ENCODE results near the gene CAB39.

The CAB39 gene

GRCh38 chr2:230864605-230865306, 152.1 kb downstream of the CAB39 start, which contains the start of gene ITM2C:
TSS of gene ITM2C (plus strand) at chr2:230864942. CDS start at chr2:230865026, 84 bp downstream.
- no peak for DNase-seq

GRCh38 chr2:230865307-230865765, 152.7 kb downstream of the CAB39 start:
- no peak for DNase-seq

DNA sequence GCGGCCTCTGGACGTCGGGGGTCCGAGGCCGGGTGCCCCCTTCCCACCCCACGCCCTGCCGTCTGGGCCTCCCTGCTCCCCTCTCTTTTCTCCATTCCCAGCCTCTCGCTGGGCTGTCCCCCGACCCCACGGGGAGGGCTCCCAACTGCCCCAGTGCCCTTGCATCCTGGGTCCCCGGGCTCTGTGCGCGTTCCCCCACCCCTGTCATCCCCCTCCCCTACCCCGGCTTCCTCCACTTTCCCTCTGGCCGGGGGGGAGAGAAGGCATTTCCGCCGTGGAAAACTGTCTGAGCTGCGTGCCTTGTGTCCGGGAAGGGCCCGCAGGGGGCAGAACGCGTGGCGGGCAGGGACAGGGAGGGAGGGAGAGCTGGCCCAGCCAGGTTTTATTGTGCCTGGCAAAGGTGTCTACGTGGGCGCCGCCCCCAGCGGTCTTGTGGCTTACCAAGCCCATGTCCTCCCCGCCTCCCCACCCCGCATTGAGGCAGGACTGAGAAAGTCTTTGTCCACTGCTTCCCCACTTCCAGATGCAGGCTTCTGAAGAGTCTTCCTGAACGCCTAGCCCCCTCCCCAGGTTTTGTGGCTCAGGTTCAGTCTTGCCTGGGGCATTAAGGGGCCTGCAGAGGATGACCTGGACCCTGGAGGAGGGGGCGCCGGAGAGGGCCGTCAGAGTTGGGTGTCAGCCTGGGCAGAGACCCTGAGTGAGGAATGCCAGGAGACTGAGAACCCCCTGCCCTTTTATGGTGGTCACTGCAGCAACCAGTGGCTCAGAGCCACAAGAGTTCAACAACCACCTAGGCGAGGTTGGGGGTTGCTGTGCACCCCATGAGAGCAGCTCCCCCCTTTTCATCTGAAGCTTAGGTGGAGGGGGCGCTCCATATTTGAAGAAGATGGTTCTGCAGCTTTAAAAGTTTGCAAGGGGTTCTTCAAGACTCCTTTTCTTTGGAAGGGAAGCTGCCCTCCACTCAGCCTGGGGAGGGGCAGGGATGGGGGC, 153.4 kb downstream of the CAB39 start:
- no peak for DNase-seq

GRCh38 chr2:230866756-230867523, 154.3 kb downstream of the CAB39 start:
- no peak for DNase-seq

DNA sequence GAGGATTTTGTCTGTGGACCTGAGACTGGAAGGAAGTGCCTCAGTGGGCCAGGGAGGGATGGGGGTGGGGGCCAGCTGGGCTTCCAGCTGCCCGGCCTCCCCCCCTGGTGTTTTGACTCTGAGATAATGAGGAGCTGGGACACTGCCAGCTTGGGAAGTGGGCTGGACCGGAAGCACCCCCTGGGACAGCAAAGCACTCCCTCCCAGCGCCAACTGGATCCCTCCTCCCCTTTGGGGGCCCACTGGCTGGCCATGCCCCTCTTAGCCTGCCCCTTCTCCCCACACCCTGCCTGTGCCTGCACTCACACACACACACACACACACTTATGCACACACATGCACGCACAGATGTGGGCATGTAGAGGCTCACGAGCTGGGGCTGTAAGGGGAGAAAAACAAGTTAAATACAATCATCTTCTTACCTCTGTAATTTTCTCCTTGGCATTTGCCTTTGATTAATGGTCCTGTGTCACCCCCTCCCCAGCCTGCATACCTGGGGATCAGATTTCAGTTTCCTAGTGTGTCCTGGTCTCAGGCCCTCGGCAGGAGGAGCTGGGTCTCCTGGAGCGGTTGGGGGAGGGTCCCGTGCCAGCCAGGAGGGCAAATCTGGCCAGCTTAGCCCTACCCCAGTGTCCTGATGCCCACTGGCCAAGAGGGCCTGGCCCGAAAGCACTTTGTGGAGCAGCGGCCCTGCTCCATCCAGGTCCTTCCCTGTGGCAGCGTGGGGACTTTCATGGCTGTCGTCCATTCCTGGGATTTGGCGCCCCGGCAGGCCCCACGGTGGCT, 155.7 kb downstream of the CAB39 start:
- DNase-seq, result no peak

DNA sequence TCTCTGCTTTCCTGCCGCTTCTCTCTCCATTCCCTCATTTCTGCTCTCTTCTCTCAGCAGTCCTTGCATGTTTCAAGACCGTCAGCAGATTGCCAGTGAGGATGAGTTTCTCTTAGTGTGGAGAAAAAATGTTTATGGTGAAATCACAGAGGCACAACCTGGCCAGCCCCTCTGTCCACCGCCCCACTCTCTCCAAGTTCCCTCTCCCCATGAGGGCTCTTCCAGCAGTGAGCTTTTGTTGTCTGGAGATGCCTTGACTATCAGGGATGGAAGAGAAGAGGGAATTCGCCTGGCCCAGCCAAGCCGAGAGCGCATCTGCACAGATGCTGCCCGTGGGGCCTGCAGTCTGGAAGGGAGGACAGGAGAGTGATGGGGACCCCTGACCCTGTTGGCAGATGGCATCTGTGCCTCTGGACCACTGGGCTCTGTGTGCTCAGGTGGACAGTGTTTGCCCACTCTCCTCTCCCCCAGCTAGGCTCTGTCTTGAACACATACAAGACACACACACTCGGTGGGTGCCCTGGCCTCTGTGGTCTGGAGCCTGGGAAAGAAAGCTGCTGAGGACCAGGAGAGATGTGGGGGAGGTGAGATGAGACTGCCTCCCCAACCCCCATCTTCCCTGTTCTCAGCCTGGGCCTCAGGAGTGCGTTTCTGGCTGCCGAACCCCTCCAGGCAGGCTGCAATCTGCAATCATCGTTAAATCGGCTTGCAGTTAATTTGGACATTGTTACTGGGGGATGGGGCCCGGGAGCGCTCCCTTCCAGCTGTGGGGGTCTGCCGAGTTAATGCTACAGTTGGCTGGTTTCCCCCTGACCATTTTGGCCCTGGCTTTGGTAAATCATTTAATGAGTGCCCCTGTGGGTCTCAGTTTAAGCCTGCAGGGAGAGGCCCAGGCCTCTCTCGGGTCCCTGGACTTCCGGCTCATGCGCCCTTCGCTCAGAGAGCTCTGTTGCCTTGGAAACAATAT, 156.6 kb downstream of the CAB39 start:
- DNase-seq, result no peak

DNA sequence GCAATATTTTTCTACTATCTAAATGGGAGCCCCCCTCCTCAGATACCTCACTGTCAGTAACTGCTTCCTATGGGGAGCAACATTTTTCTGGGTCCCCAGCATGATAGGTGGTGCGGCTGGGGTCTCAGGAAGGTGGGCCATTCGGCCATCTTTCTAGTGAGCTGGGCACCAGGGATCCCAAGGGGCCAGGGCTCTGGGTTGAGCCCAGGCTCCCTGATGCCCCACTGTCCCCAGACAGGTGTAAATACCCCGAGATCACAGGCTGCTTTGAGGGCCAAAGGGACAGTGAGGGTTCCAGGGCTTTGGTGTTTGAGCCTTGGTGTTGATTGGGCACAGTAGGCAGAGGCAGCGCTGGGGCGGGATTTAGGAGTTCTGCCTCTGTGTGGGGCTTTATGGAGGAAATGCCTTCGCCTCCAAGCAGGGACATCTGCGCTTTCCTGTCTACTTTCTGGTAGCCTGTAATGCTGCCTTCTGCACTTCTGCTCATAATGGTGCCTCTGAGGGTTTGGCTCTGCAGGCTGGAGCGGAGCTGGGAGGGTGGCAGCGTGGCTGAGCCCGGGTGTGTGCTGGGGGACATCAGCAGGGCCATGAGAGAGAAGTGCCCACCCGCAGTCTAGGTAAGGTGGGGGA, 157.4 kb downstream of the CAB39 start:
- no peak for DNase-seq
